Mesenteric fat pad (tissue), 1 donor: ENCODE results near the gene AZU1. TPM values are rescaled to one million over a fixed set of nuclear protein-coding genes. Genes with fewer than 3 reads are reported as not detected.
"Not testable (repeated sequence)": the region's sequence is repeated elsewhere in the genome, so short reads cannot be mapped to it uniquely, and the experiment has no call there.

Source experiments
- DNase-seq: peaks from one replicate; pipeline ENCODE4 v3.0.0-alpha.2; 2020; ENCODE audit warnings: low spot score
- total RNA-seq: library from RNA; stranded (reverse); fragmentation: NEBNext Ultra II Directional; extraction: Animal tissue kit (Norgen Biotek cat#: 25700); gene quantifications from one replicate; pipeline ENCODE4 v1.2.1, GENCODE V29; 2021
- donor health status: DM: yes; HTN: yes; CAD: no.

AZU1 gene
- total RNA-seq, 1 donor from 2014 or later = 0.39 TPM

DNA sequence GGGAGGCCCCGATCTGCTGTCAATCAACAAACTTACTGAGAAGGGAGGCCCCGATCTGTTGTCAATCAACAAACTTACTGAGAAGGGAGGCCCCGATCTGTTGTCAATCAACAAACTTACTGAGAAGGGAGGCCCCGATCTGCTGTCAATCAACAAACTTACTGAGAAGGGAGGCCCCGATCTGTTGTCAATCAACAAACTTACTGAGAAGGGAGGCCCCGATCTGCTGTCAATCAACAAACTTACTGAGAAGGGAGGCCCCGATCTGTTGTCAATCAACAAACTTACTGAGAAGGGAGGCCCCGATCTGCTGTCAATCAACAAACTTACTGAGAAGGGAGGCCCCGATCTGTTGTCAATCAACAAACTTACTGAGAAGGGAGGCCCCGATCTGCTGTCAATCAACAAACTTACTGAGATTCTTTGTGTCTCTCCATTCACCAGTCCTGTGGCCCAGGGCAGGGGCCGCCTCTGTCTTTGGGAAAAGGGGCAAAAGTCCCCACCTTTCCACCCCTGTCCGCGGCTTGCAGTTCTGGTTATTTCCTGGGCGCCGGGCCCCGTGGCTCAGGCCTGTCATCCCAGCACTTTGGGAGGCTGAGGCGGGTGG lies 26.1 kb downstream of the AZU1 start:
- not testable (repeated sequence) for DNase-seq

DNA sequence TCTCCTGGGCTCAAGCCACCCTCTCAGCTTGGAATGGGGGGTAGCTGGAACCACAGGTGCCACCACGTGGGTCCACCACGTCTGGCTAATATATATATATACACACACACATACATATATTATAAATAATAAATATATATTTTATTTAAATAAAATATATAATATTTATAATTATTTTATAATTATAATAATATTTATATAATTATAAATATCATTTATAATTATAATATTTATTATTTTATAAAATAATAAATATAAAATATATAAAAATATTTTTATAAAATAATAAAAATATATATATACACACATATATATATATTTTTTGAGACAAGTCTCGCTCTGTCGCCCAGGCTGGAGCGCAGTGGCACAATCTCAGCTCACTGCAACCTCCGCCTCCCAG lies 26.9 kb downstream of the AZU1 start:
- no peak for DNase-seq

DNA sequence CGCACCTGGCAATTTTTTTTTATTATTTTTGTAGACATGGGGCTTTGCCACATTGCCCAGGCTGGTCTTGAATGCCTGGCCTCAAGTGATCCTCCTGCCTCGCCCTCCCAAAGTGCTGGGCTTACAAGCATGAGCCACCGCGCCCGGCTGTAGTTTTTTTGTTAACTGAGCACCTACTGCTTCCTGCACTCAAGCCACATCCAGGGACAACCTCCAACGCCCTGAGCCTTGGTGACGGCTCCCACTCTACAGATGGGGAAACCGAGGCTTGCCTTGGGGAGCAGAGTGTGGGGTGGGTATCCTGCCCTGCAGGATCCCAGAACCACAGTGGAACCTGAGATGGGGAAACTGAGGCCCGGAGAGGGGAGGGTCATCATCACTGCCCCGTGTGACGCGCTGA lies 27.5 kb downstream of the AZU1 start:
- DNase-seq = no peak

DNA sequence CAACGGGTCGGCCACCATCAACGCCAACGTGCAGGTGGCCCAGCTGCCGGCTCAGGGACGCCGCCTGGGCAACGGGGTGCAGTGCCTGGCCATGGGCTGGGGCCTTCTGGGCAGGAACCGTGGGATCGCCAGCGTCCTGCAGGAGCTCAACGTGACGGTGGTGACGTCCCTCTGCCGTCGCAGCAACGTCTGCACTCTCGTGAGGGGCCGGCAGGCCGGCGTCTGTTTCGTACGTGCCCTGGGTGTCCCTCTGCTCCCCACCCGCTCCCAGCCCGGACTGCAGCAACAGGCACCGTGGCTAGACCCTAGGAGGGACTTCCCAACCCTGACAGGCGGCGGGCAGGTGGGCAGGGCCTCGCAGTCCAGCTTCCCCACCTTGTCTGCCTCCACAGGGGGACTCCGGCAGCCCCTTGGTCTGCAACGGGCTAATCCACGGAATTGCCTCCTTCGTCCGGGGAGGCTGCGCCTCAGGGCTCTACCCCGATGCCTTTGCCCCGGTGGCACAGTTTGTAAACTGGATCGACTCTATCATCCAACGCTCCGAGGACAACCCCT lies 28.0 kb downstream of the AZU1 start:
- DNase-seq = no peak

DNA sequence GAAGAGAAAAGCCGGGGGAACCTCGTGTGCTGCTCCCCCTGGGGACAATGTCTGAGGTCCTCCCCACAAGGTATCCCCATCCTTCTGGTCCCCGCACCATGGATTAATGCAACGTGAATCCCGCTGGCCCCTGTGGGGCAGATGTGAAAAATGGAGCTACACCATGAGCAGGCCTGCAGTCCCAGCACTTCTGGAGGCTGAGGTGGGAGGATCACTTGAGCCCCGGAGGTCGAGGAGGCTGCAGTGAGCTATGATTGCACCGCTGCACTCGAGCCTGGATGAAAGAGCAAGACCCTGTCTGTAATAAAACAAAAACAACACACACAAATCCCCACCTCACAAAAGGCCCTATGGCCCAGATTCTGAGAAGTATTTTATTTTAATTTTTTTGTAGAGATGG lies 30.6 kb downstream of the AZU1 start:
- no peak for DNase-seq

DNA sequence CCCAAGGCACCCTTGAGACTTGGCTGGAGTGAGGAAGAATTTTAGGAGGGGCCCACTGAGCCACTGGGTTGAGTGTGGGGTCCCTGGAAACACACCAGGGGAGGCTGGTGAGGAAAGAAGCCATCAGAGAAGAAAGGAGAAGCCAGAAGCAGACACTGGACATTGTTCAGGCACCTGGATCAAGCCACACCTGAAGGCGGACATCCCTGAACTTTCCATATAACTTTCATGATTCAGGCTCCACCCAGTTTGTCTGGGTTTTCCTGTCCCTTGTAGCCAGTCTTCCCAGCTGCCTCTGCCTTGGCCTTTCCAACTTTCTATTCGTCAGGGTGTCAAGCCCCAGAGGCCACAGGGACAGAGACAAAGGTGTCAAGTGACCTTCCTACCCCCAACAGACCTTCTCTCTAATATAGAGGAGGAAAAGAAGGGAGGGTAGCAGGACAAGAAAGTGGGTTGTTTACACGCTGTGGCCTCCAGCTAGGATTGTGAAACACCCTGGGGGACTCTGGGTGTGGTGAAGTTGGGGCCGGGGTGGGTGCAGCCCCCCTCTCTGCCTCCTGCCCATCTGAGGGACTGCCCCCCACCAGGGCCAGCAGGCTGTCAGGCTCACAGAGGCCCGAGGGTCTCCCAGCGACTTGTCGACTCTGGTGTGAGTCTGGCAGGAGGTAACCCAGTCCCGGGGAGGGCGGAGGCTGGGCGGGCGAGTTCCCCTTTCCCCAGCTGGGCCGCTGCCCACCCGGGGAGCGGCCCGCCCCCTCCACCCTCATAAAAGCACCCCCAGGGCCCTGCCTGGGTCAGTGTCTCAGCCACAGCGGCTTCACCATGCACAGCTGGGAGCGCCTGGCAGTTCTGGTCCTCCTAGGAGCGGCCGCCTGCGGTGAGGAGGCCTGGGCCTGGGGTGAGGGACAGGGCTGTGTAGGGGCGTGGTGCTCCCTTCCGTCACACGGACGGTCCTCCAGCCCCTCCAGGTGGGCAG lies 31.5 kb downstream of the AZU1 start, which contains the start of gene CFD:
Gene CFD, plus strand, starts transcription at position 797 of the 976 bp plus-strand sequence. Its CDS starts 26 bp downstream, at position 823.
- DNase-seq = no peak

DNA sequence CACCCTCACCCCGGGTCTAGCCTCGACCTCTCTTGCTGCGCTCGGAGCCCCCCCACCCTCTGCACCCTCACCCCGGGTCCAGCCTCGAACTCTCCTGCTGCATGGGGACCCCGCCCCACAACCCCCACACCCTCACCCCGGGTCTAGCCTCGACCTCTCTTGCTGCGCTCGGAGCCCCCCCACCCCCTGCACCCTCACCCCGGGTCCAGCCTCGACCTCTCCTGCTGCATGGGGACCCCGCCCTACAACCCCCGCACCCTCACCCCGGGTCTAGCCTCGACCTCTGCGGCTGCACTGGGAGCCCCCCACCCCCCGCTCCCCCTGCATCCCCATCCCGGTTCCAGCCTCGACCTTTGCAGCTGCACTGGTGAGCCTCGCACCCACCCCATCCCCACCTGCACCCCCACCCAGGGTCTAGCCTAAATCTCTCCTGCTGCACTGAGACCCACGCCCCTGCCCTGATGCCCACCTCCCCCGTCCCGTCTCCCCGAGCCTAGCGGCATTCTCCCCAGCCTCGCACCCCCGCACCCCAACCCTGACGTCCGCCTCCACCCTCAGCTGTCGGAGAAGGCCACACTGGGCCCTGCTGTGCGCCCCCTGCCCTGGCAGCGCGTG lies 33.6 kb downstream of the AZU1 start:
- no peak for DNase-seq

DNA sequence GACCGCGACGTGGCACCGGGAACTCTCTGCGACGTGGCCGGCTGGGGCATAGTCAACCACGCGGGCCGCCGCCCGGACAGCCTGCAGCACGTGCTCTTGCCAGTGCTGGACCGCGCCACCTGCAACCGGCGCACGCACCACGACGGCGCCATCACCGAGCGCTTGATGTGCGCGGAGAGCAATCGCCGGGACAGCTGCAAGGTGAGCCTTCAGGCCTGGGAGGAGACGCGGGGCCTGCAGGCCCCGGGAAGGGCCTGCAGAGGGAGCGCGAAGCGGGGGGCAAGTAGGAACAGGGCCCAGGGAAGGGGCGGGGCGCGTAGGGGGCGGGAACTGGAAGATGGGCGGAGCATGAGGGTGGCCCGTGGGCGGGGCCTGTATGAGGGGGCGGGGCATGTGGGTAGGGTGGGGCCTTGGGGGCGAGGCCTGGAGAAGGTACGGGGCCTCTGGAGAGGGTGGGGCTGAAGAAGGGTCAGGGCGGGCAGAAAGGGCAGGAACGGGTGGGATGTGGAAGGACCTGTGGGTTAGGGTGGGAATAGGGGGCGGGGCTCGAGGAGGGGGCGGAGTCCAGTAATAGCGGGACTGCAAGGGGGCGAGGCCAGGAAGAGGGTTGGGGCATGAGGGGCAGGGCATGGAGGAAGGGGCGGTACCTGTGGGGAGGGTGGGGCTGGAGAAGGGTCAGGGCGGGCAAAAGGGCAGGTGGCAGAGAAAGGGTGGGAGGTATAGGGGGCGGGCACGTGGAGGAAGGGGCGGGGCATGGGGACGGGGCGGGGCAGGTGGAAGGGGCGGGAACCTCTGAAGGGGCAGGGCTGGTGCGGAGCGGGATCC lies 34.3 kb downstream of the AZU1 start:
- no peak for DNase-seq

DNA sequence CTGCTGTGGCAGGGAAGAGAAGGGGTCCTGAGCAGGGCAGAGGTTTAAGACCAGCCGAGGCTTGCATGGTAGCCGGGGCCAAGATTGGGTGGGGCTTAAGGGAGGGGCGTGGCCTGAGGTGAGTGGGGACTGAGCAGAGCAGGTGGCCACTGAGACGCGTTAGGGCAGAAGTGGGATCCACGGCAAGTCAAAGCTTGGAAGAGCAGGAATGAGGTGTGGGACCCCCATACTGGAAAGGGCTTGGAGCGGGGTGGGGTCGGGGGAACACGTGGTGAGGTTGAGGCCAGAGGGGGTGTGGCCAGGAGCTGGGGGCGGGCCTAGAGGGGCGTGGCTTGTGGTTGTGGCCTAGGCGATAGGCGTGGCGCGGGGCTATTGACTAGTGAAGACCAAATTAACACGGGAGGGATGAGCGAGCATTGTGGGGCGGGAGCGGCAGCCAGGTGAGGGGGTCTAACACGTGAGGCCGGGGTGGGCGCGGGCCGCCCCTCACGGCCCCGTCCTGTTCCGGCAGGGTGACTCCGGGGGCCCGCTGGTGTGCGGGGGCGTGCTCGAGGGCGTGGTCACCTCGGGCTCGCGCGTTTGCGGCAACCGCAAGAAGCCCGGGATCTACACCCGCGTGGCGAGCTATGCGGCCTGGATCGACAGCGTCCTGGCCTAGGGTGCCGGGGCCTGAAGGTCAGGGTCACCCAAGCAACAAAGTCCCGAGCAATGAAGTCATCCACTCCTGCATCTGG lies 35.1 kb downstream of the AZU1 start:
- DNase-seq = no peak

DNA sequence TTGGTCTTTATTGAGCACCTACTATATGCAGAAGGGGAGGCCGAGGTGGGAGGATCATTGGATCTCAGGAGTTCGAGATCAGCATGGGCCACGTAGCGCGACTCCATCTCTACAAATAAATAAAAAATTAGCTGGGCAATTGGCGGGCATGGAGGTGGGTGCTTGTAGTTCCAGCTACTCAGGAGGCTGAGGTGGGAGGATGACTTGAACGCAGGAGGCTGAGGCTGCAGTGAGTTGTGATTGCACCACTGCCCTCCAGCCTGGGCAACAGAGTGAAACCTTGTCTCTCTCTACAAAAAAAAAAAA lies 35.6 kb downstream of the AZU1 start:
- DNase-seq = no peak

DNA sequence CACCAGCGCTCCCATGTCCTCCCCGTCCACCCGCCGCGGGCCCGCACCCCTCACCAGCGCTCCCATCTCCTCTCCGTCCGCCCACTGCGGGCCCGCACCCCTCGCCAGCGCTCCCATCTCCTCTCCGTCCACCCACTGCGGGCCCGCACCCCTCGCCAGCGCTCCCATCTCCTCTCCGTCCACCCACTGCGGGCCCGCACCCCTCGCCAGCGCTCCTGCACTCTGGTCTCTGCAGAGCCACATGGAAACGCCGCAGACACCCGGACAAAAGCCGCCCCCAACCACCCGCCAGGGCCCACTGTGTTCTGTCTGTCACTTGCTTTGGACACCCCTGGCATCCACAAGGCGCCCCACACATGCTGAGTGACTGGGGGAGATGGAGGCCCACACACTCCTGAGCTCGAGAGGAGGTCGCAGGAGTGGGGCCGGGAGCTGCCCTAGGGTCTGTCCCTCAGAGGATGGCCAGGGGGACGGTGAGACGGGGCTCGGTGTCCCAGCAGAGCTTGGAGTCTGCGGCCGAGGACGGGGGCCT lies 39.2 kb downstream of the AZU1 start:
- no peak for DNase-seq

DNA sequence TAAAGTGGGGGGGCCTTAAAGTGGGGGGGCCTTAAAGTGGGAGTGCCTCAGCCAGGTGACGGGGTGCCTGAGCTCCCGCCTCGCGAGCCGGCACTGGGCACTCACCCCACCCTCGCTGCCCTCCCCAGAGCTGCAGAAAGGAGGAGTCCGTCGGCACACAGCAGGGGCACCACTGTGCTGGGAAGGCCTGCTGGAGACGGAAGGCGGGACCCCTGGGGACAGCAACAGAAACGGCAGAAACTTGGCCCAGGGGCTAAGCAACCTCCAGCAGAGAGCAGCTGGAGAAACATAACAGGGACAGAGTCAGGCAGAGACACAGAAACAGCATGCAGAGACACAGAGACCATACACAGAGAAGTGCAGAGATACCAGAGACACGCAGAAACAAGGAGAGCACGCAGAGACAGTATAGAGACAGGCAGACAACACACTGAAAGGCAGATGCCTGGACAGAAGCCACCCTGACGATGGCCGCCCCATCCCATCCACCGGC lies 39.7 kb downstream of the AZU1 start:
- no peak for DNase-seq

DNA sequence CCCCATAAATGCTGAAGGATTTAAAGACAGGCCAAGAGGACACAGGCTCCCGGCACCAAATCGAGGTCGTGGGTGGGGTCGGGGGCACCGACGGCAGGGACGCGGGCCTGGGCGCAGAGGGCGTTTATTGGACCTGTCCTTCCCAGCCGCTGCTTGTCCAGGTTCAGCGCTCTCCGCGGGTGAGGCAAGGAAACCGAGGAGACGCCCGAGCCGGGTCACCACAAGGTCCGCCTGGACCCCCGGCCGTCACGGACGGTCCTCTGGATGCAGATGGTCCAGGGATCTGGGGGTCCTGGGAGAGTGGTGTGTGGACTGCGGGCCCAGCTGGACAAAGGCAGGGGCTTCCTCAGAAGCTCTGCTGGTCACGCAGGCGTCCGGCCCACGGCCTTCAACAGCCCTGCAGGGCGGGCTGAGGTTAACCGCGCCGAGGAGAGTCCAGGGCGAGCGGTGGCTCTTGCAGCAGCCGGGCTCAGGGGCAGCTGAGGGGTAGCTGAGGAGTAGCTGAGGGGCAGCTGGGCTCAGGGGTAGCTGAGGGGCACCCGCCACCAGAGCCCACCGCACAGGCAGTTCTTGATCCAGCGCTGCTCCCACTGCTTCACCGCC lies 40.3 kb downstream of the AZU1 start:
- no peak for DNase-seq

DNA sequence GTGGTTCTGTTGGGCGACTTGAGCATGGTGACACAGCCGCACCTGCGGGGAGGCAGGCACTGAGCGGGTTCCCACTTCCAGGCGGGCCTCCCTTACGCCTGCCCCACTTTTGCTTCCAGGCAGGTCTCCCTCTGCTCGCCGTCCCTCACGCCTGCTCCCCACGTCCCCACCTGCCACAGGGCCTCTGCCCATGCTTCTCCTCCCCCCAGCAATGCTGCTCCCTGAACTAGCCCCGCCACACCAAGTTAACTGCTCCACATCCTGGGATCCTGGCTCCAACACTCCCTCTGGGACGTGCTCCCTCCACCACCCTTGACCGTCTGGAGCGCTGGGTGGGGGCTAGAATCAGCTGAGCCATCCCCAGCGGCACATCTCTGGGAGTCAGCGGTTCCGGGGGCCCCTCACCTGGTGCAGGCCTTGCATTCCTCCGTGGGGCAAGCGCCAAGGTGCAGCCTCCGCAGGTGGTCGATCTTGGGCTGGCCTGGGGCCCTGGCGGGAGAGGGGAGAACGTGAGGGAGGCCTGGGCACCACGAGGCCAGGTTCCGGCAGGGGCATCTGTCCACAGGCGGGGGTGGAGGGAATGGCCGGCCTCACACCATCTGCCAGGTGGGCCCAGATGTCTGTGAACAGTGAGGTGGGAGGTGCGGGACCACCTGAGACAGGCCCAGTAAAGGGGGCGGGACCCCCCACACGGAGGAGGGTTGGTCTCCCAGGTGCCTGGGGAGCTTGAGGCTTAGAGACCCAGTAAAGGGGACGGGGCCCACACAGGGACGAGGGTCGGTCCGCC lies 41.0 kb downstream of the AZU1 start:
- no peak for DNase-seq

DNA sequence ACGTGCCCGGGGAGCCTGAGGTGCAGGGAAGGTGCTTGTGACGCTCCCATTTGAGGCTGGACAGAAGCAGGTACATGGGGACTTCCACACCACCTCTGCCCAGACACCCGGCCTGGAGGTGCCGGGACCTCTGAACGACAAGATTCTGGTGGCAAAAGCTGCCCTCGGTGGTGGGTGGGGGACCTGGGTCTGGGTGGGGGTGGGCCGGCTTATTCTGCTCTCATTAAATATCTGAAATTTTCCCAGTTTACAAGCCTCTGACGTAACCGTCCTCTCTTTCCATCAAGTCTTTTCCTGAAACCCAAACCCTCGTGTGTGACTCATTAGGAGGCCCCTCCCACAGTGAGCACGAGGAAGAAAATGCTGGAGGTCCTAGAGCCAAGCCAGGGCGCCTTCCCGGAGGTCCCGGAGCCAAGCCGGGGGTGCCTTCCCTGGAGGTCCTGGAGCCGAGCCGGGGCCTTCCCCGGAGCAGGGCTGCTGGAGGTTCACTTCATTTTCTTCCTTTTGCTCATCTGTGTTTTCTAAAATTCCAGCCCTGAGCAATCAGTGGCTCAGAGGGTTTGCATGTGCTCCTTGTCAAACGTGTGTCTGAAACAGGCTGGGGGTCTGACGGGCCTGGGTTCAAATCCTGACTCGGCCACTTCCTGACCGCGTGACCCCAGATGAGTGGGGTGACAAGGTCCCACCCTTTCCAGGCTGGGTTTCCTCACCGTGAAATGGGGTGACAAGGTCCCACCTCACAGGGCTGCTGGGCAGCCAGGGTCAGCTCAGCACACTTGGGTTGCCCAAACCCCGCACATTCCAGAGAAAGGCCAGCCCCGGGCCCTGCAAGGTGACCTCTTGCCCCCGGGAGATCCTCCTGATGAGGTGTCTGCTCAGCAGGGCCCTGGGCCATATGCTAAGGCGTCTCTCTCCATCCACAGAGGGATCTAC lies 41.9 kb downstream of the AZU1 start:
- no peak for DNase-seq

DNA sequence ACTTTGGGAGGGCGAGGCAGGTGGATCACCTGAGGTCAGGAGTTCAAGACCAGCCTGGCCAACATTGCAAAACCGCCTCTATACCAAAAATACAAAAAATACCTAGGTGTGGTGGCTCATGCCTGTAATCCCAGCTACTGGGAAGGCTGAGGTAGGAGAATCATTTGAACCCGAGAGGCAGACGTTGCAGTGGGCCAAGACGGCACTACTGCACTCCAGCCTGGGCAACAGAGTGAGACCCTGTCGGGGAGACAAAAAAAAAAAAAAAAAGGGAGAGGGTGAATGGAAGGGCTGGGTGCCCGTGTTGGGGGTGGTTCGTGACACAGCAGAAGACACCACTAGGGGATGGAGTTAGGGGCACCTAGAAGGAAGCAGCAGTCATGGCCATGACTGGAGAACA lies 42.7 kb downstream of the AZU1 start:
- no peak for DNase-seq

DNA sequence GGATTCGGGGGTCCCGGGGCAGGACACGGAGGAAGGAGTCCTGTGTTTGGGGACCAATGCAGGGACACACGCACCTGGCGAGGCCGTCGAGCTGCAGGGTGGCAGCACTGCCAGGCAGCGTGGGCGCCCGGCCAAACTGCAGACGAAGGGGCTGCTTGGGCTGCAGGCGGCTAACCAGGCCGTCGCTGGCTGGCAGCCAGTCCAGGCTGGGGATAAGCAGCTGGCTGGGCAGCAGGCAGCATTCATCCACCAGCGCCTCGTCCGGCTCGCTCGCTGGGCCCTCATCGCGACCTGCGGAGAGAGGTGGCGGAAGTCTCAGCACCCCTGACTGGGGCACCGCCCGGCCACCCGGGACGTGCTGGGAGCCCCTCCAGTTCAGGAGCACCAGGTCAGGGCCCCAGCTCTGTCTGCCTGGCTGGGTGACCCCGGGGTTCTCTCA lies 43.3 kb downstream of the AZU1 start:
- no peak for DNase-seq
